Measurements from ENCODE around the gene EBLN1. TPM values are rescaled to one million over a fixed set of nuclear protein-coding genes. Genes with fewer than 3 reads are reported as not detected.

Gene EBLN1
- total and polyA plus RNA-seq, 9 of the 15 experiments (the other 6 are each of a cell fraction or from before 2014, with no cell fraction given) = 0.06 to 3.1 (median 0.80) TPM

GRCh38 chr10:22244001-22244400 lies 26.2 kb upstream of the EBLN1 start:
- POLR2A ChIA-PET = interaction anchor here (0.9 to 1.9 kb wide), 2 partner anchors 13 to 15 kb away, joined by 3 to 4 read pairs; no protein-coding TSS in a partner anchor
- in situ Hi-C loops (cut with MboI) (no loop called here), intact Hi-C loops (cut with micrococcal nuclease) (no loop called here)
- Histone ChIP-seq H4K20me1 (replicated peaks; ENCODE audit: control insufficient read depth, insufficient read depth, low read length) (no peaks in the 10 kb centered on the region), H3K9me3 (replicated peaks; ENCODE audit: control insufficient read depth, insufficient read depth, low read depth, low read length) (no peaks in the 10 kb centered on the region), H3K79me2 (ENCODE audit: control insufficient read depth, insufficient read depth, low read length) (no peaks in the 10 kb centered on the region), H3K4me1 (replicated peaks in 1 of 2; ENCODE audit: control insufficient read depth in 2 of 2, insufficient read depth in 2 of 2, low read length in 2 of 2) (peaks cover 0 to 11% of the 10 kb centered on the region in 2 experiments; a peak in 3 of 5 replicates), H2AFZ (ENCODE audit: low read depth, low read length) (no peak overlapping the region), H3K27me3 (ENCODE audit: control insufficient read depth in 2 of 2, insufficient read depth in 2 of 2, low read length in 2 of 2) (no peaks in the 10 kb centered on the region), H3K9ac (ENCODE audit: insufficient read depth in 1 of 2, low read depth in 2 of 2, low read length in 2 of 2) (no peak overlapping the region), H3K36me3 (ENCODE audit: control insufficient read depth, insufficient read depth, low read length) (no peaks in the 10 kb centered on the region), H3K4me2 (ENCODE audit: insufficient read depth, low read length) (no peak overlapping the region), H3K9me1 (ENCODE audit: control insufficient read depth, insufficient read depth, low read length) (no peaks in the 10 kb centered on the region), H3K4me3 (no peak overlapping the region), H3K27ac (ENCODE audit: extremely low read depth, low read depth, low read length) (no peak overlapping the region)
- TF ChIP-seq, protein P1, sequence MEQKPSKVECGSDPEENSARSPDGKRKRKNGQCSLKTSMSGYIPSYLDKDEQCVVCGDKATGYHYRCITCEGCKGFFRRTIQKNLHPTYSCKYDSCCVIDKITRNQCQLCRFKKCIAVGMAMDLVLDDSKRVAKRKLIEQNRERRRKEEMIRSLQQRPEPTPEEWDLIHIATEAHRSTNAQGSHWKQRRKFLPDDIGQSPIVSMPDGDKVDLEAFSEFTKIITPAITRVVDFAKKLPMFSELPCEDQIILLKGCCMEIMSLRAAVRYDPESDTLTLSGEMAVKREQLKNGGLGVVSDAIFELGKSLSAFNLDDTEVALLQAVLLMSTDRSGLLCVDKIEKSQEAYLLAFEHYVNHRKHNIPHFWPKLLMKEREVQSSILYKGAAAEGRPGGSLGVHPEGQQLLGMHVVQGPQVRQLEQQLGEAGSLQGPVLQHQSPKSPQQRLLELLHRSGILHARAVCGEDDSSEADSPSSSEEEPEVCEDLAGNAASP (IDR thresholded peaks at IDR 0.05) = no peak
- peak in 1 of 2 experiments; percentile 18; a peak in 1 of 4 replicates for TF ChIP-seq RAD21 (CRISPR knock-in tag; conservative IDR thresholded peaks at IDR 0.05 in 1 of 2, IDR thresholded peaks at IDR 0.05 in 1 of 2)
- TF ChIP-seq, protein P2, sequence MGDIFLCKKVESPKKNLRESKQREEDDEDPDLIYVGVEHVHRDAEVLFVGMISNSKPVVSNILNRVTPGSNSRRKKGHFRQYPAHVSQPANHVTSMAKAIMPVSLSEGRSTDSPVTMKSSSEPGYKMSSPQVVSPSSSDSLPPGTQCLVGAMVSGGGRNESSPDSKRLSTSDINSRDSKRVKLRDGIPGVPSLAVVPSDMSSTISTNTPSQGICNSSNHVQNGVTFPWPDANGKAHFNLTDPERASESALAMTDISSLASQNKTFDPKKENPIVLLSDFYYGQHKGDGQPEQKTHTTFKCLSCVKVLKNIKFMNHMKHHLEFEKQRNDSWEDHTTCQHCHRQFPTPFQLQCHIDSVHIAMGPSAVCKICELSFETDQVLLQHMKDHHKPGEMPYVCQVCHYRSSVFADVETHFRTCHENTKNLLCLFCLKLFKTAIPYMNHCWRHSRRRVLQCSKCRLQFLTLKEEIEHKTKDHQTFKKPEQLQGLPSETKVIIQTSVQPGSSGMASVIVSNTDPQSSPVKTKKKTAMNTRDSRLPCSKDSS (IDR thresholded peaks at IDR 0.05; ENCODE audit: low read depth, partially characterized antibody) = no peak
- TF ChIP-seq, protein P3, sequence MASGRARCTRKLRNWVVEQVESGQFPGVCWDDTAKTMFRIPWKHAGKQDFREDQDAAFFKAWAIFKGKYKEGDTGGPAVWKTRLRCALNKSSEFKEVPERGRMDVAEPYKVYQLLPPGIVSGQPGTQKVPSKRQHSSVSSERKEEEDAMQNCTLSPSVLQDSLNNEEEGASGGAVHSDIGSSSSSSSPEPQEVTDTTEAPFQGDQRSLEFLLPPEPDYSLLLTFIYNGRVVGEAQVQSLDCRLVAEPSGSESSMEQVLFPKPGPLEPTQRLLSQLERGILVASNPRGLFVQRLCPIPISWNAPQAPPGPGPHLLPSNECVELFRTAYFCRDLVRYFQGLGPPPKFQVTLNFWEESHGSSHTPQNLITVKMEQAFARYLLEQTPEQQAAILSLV (tag; IDR thresholded peaks at IDR 0.05) = no peak
- TF ChIP-seq FOXJ3 (CRISPR knock-in tag; IDR thresholded peaks at IDR 0.05) = no peak
- TF ChIP-seq POLR3A (IDR thresholded peaks at IDR 0.05; ENCODE audit: borderline replicate concordance, extremely low read depth, insufficient read depth, insufficient read length) = no peak
- TF ChIP-seq ARID1B (IDR thresholded peaks at IDR 0.05) = no peak
- peak; percentile 17 to 32 (median 26); a peak in 3 of 6 replicates for TF ChIP-seq CTCF (IDR thresholded peaks at IDR 0.05 in 2 of 3, conservative IDR thresholded peaks at IDR 0.05 in 1 of 3; ENCODE audit: insufficient read depth in 2 of 3, low read depth in 1 of 3, low read length in 3 of 3)
- TF ChIP-seq TEAD4 (IDR thresholded peaks at IDR 0.05; ENCODE audit: low read length) = no peak
- no peak for TF ChIP-seq TEAD4 (CRISPR knock-in tag; IDR thresholded peaks at IDR 0.05; ENCODE audit: borderline replicate concordance)
- TF ChIP-seq RCOR1 (IDR thresholded peaks at IDR 0.05; ENCODE audit: borderline replicate concordance in 1 of 2, low read depth in 2 of 2, low read length in 2 of 2) = no peak
- CTCF ChIA-PET (ENCODE audit: low intra/inter-chr PET ratio) = no interaction called here
- FAIRE-seq = no peak
- DNase-seq (ENCODE audit: extremely low read depth in 1 of 4, low spot score in 3 of 4) = no peak
- WGBS (ENCODE audit: insufficient coverage, low coverage, missing lambda C conversion rate) = 31% methylated on average over 2 of the region's 4 CpGs
- ATAC-seq = peak; percentile 68
- BruUV-seq (replicated peaks) = no TSS peak

Data from K562 (cell line).